GM19351 (cell line): ENCODE results near the gene PROKR1.

Experiments used
- ATAC-seq: cut with Tn5 transposase; IDR thresholded peaks from one replicate; pipeline ENCODE4 v1.9.1; 2021; ENCODE audit warnings: mild to moderate bottlenecking, moderate library complexity; ENCODE audit not compliant: unreplicated experiment

Gene PROKR1

DNA sequence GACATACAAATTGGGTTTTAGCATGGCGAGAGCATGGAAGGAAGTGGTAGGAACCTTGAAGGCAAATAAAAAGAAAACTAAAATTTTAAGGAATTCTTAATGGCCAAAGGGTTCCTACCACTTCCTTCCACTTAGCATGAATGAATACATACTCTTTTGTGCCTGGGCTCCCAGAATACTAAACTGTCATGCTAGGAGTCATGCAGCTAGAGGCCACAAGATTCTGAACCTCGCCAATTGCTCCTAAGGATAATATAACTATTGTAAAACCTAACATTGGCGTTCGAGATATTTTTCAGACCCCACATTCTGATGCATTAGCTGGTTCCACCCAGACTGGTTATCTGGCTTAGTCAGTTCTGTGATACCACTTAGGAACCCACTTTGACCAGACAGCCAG is 52.6 kb downstream of the PROKR1 start:
- no peak for ATAC-seq

- no peak for ATAC-seq
Measured at GRCh38 chr2:68696554-68696953, 53.2 kb downstream of the PROKR1 start.

GRCh38 chr2:68698567-68699377 is 55.4 kb downstream of the PROKR1 start:
- ATAC-seq = no peak

- no peak for ATAC-seq
Measured at GRCh38 chr2:68700560-68700959, 57.2 kb downstream of the PROKR1 start.

- ATAC-seq = no peak
Measured at GRCh38 chr2:68706637-68707036, 63.3 kb downstream of the PROKR1 start.
